WI38 (cell line): ENCODE measurements around the gene BUB1B.

ENCODE experiments used
- H3K4me3 ChIP-seq: 2 replicates; pipeline ENCODE4 v1.5.1; 2011; ENCODE audit warnings: low read depth, mild to moderate bottlenecking, control low read depth, low read length
- CTCF ChIP-seq: IDR thresholded peaks from 2 replicates; pipeline ENCODE4 v1.5.1; 2012; ENCODE audit warnings: low read depth, mild to moderate bottlenecking, control low read depth, low read length

BUB1B gene

GRCh38 chr15:40245666-40246450, 85.0 kb downstream of the BUB1B start:
- no peak for TF ChIP-seq CTCF
- H3K4me3 ChIP-seq, result no peak overlapping the region

GRCh38 chr15:40246496-40247280, 85.8 kb downstream of the BUB1B start:
- H3K4me3 ChIP-seq, result no peak overlapping the region
- TF ChIP-seq CTCF, result no peak

- TF ChIP-seq CTCF, result no peak
- no peak overlapping the region for H3K4me3 ChIP-seq
Measured at GRCh38 chr15:40247406-40247971, 86.6 kb downstream of the BUB1B start.

- no peak for TF ChIP-seq CTCF
- no peak overlapping the region for H3K4me3 ChIP-seq
Measured at GRCh38 chr15:40248006-40248783, 87.3 kb downstream of the BUB1B start.

GRCh38 chr15:40249477-40250303, 88.8 kb downstream of the BUB1B start:
- no peak for TF ChIP-seq CTCF
- no peak overlapping the region for H3K4me3 ChIP-seq

GRCh38 chr15:40250304-40250656, 89.4 kb downstream of the BUB1B start:
- no peak for TF ChIP-seq CTCF
- H3K4me3 ChIP-seq, result no peak overlapping the region
